OCI-LY7 (cell line): ENCODE data around the gene PAK4. TPM values are rescaled to one million over a fixed set of nuclear protein-coding genes. Genes with fewer than 3 reads are reported as not detected.

Experiments used
- BruUV-seq: library from RNA; stranded (reverse); fragments of 400-500 nt; replicated peaks from 2 replicates; lab custom pipeline; 2021; lab: Mats Ljungman, UMichigan
- CTCF ChIA-PET: fragments of 300-600 bp; sonication (Branson Sonifier 250); formaldehyde crosslinking; loops from one replicate; lab custom pipeline; 2022; ENCODE audit warnings: antibody characterized with exemption; ENCODE audit not compliant: unreplicated experiment; lab: Charles Lee
- POLR2A ChIA-PET: fragments of 300-600 bp; sonication (Branson Sonifier 250); formaldehyde crosslinking; loops from one replicate; lab custom pipeline; 2022; ENCODE audit warnings: antibody characterized with exemption; lab: Charles Lee
- DNase-seq: peaks from one replicate; pipeline ENCODE4 v3.0.0-alpha.2; 2015; ENCODE audit warnings: low spot score
- H2AFZ ChIP-seq: fragments of 200-600 bp; sonication (generic), shearing (Covaris generic); 2 replicates; pipeline ENCODE4 v1.6.1; 2014; ENCODE audit warnings: mild to moderate bottlenecking, antibody characterized with exemption, low read length, moderate library complexity
- H3K27ac ChIP-seq: fragments of 200-600 bp; sonication (generic); 2 replicates; pipeline ENCODE4 v1.5.1; 2014; ENCODE audit warnings: mixed run types, low read depth, mild to moderate bottlenecking, moderate library complexity, low read length, inconsistent platforms; ENCODE audit not compliant: poor library complexity, severe bottlenecking
- H3K36me3 ChIP-seq: fragments of 200-600 bp; sonication (generic); 2 replicates; pipeline ENCODE4 v1.6.1; 2014; ENCODE audit warnings: mild to moderate bottlenecking, antibody characterized with exemption, low read length, moderate library complexity, mixed read lengths; ENCODE audit not compliant: insufficient read depth
- H3K4me1 ChIP-seq: fragments of 200-600 bp; sonication (generic); 2 replicates; pipeline ENCODE4 v1.5.1; 2014; ENCODE audit warnings: mild to moderate bottlenecking, low read length; ENCODE audit not compliant: insufficient read depth, poor library complexity, severe bottlenecking
- H3K4me2 ChIP-seq: fragments of 200-600 bp; sonication (generic); 2 replicates; pipeline ENCODE4 v1.6.1; 2014; ENCODE audit warnings: mild to moderate bottlenecking, low read length
- H3K4me3 ChIP-seq: fragments of 200-600 bp; sonication (generic); 2 replicates; pipeline ENCODE4 v1.5.1; 2014; ENCODE audit warnings: mild to moderate bottlenecking, low read depth, low read length; ENCODE audit not compliant: poor library complexity, severe bottlenecking
- H3K79me2 ChIP-seq: fragments of 200-600 bp; sonication (generic); 2 replicates; pipeline ENCODE4 v1.6.1; 2016; ENCODE audit warnings: low read depth, mild to moderate bottlenecking, low read length, moderate library complexity, mixed read lengths; ENCODE audit not compliant: insufficient read depth
- H3K9me2 ChIP-seq: fragments of 200-600 bp; sonication (generic); 2 replicates; pipeline ENCODE4 v1.6.1; 2016; ENCODE audit warnings: mild to moderate bottlenecking, low read length, mixed read lengths; ENCODE audit not compliant: insufficient read depth
- H3K9me3 ChIP-seq: fragments of 200-600 bp; sonication (generic); 2 replicates; pipeline ENCODE4 v1.6.1; 2014; ENCODE audit warnings: mild to moderate bottlenecking, mixed run types, low read length, mixed read lengths
- H4K20me1 ChIP-seq: fragments of 200-600 bp; sonication (generic); 2 replicates; pipeline ENCODE4 v1.6.1; 2014; ENCODE audit warnings: mild to moderate bottlenecking, antibody characterized with exemption, low read length, moderate library complexity, mixed read lengths; ENCODE audit not compliant: insufficient read depth
- EZH2phosphoT487 ChIP-seq: fragments of 200-600 bp; sonication (generic); IDR thresholded peaks from 2 replicates; pipeline ENCODE4 v1.6.1; 2018; ENCODE audit warnings: low read depth, borderline replicate concordance, mild to moderate bottlenecking, mixed run types, antibody characterized with exemption, low read length, moderate library complexity, mixed read lengths
- intact Hi-C: fragments of 100-400 bp; cut with micrococcal nuclease; formaldehyde crosslinking; loops from one replicate; pipeline ENCODE4 v1.10.0; 2022; ENCODE audit not compliant: unreplicated experiment
- total RNA-seq, 2 experiments: library from RNA; depleted of rRNA in 1 of 2; stranded (reverse); fragments of >200 nt in 1 of 2; shearing (Covaris generic) in 1 of 2; gene quantifications; 2 replicates each; pipeline ENCODE4 v1.2.3, GENCODE V29; 2014 to 2022
- TF ChIP-seq, protein P1 (sequence below): fragments of 200-600 bp; sonication (generic); conservative IDR thresholded peaks from 2 replicates; pipeline ENCODE4 v1.5.1; 2014; ENCODE audit warnings: mild to moderate bottlenecking, antibody characterized with exemption, low read length, moderate library complexity, mixed read lengths

Gene PAK4
- total RNA-seq, 2 experiments from 2014 or later, result 7.8 to 26.7 TPM

DNA sequence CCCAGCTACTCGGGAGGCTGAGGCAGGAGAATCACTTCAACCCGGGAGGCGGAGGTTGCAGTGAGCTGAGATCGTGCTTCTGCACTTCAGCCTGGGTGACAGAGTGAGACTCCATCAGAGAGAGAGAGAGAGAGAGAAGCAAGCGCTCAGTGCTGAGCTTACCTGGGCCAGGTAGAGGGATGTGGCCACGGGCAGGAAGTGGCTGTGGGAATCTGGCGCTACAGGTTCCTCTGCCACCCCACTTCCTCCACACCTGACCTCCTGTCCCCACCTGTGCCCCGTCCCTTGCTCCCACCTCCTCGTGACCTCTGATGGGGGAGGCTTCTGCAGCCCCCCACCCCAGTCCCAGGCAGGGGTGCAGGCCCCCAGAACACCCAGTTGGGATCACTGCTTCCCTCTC, 70.2 kb downstream of the PAK4 start:
- Histone ChIP-seq H3K4me1 (no peaks in the 10 kb centered on the region), H3K79me2 (no peaks in the 10 kb centered on the region), H3K4me3 (no peak overlapping the region), H3K27ac (no peak overlapping the region), H3K36me3 (no peaks in the 10 kb centered on the region), H4K20me1 (no peaks in the 10 kb centered on the region), H2AFZ (no peak overlapping the region), H3K9me3 (no peaks in the 10 kb centered on the region), H3K9me2 (no peaks in the 10 kb centered on the region), H3K4me2 (no peak overlapping the region)
- ChIA-PET POLR2A (no interaction called here), CTCF (no interaction called here)
- no peak for DNase-seq
- intact Hi-C loops, result no loop called here
- BruUV-seq, result no TSS peak
- TF ChIP-seq EZH2phosphoT487, result no peak
- TF ChIP-seq, protein P1, sequence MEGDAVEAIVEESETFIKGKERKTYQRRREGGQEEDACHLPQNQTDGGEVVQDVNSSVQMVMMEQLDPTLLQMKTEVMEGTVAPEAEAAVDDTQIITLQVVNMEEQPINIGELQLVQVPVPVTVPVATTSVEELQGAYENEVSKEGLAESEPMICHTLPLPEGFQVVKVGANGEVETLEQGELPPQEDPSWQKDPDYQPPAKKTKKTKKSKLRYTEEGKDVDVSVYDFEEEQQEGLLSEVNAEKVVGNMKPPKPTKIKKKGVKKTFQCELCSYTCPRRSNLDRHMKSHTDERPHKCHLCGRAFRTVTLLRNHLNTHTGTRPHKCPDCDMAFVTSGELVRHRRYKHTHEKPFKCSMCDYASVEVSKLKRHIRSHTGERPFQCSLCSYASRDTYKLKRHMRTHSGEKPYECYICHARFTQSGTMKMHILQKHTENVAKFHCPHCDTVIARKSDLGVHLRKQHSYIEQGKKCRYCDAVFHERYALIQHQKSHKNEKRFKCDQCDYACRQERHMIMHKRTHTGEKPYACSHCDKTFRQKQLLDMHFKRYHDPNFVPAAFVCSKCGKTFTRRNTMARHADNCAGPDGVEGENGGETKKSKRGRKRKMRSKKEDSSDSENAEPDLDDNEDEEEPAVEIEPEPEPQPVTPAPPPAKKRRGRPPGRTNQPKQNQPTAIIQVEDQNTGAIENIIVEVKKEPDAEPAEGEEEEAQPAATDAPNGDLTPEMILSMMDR, result no peak

DNA sequence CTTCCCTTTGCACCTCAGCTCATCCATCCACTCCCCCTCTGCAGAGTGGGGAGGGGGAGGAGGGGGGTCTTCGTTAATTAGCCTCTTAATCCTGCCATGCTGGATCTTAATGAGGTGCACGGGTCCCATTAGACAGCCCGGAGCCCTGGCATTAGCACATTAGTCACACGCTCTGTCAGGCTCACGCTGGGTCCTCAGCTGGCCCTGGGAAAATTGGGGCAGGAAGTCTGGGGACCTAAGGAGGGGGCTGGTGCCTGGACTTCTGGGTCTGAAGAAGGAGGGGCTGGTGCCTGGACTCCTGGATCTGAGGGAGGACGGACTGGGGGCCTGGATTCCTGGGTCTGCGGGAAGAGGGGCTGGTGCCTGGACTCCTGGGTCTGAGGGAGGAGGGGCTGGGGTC, 70.7 kb downstream of the PAK4 start:
- CTCF ChIA-PET, result no interaction called here
- no peaks in the 10 kb centered on the region for H3K36me3 ChIP-seq
- no peak for DNase-seq
- no peaks in the 10 kb centered on the region for H4K20me1 ChIP-seq
- no peak overlapping the region for H3K27ac ChIP-seq
- no peaks in the 10 kb centered on the region for H3K9me2 ChIP-seq
- intact Hi-C loops, result no loop called here
- H2AFZ ChIP-seq, result no peak overlapping the region
- no TSS peak for BruUV-seq
- POLR2A ChIA-PET, result no interaction called here
- no peaks in the 10 kb centered on the region for H3K79me2 ChIP-seq
- no peak overlapping the region for H3K4me3 ChIP-seq
- no peak overlapping the region for H3K4me2 ChIP-seq
- H3K9me3 ChIP-seq, result no peaks in the 10 kb centered on the region
- TF ChIP-seq EZH2phosphoT487, result no peak
- TF ChIP-seq, protein P1, result no peak
- H3K4me1 ChIP-seq, result no peaks in the 10 kb centered on the region

DNA sequence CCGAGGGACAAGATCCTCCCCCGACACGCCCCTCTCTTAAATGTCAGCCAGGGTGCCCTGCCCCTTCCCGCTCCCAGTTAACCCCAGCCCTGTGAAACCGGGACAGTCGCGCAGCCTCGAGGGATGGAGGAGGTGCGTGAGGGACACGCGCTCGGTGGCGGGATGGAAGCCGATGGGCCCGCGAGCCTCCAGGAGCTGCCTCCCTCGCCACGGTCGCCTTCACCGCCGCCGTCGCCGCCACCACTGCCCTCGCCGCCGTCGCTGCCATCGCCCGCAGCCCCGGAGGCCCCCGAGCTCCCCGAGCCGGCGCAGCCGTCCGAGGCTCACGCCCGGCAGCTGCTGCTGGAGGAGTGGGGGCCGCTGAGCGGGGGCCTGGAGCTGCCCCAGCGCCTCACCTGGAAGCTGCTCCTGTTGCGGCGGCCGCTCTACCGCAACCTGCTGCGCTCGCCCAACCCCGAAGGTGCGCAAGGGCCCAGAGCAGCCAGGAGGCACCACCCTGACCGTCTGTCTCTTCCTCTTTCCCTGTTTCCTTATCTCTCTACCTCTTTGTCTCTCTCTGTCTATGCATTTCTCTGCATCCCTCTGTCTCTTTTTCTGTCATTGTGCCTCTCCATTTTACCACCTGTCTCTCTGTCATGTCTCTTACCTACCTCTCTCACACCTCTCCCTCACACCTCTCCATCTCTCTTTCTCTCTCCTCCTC, 71.4 kb downstream of the PAK4 start, which contains the start of gene NCCRP1:
TSS of gene NCCRP1 (plus strand) at position 105 of the 703 bp plus-strand sequence. CDS start at position 124, 19 bp downstream.
- no peaks in the 10 kb centered on the region for H3K9me2 ChIP-seq
- BruUV-seq, result no TSS peak
- intact Hi-C loops, result no loop called here

More for the DNA sequence above, 71.4 kb downstream of the PAK4 start, which contains the start of gene NCCRP1:
- DNase-seq, result no peak
- H3K4me1 ChIP-seq, result no peaks in the 10 kb centered on the region
- no peaks in the 10 kb centered on the region for H3K36me3 ChIP-seq
- H3K27ac ChIP-seq, result no peak within 1 kb of the TSS
- POLR2A ChIA-PET, result no interaction called here
- CTCF ChIA-PET, result no interaction called here
- H3K79me2 ChIP-seq, result no peaks in the 10 kb centered on the region
- no peaks in the 10 kb centered on the region for H4K20me1 ChIP-seq
- H3K4me2 ChIP-seq, result no peak within 1 kb of the TSS
- H3K4me3 ChIP-seq, result no peak within 1 kb of the TSS
- no peak within 1 kb of the TSS for H2AFZ ChIP-seq
- no peaks in the 10 kb centered on the region for H3K9me3 ChIP-seq
- no peak for TF ChIP-seq EZH2phosphoT487
- TF ChIP-seq, protein P1, result no peak
